ENCODE measurements around the gene ZNF763. TPM values are rescaled to one million over a fixed set of nuclear protein-coding genes. Genes with fewer than 3 reads are reported as not detected.
A peak's percentile ranks its signal among the peaks of the same experiment; 100 is the strongest.

ZNF763 gene
- polyA plus RNA-seq, 1 experiment, result 3.0 TPM

DNA sequence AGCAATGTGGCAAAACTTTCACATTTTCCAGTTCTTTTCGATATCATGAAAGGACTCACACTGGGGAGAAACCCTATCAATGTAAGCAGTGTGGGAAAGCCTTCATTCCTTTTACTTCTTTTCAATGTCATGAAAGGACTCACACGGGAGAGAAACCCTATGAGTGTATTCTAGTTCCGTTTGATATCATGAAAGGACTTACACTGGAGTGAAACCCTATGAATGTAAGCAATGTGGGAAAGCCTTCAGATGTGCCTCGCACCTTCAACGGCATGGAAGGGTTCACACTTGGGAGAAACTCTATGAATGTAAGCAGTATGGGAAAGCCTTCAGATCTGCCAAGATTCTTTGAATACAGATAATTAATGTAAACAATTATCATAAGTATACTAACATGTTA, 14.5 kb upstream of the ZNF763 start:
- ChIA-PET POLR2A (no interaction called here), CTCF (no interaction called here)
- DNase-seq (ENCODE audit: low read depth, low spot score), result no peak
- TF ChIP-seq, protein P1, sequence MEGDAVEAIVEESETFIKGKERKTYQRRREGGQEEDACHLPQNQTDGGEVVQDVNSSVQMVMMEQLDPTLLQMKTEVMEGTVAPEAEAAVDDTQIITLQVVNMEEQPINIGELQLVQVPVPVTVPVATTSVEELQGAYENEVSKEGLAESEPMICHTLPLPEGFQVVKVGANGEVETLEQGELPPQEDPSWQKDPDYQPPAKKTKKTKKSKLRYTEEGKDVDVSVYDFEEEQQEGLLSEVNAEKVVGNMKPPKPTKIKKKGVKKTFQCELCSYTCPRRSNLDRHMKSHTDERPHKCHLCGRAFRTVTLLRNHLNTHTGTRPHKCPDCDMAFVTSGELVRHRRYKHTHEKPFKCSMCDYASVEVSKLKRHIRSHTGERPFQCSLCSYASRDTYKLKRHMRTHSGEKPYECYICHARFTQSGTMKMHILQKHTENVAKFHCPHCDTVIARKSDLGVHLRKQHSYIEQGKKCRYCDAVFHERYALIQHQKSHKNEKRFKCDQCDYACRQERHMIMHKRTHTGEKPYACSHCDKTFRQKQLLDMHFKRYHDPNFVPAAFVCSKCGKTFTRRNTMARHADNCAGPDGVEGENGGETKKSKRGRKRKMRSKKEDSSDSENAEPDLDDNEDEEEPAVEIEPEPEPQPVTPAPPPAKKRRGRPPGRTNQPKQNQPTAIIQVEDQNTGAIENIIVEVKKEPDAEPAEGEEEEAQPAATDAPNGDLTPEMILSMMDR (IDR thresholded peaks at IDR 0.05; ENCODE audit: low read depth, low read length), result no peak
- Histone ChIP-seq H3K4me3 (ENCODE audit: low read depth, low read length) (no peak overlapping the region), H3K9me3 (ENCODE audit: control insufficient read depth, insufficient read depth, low read length) (peaks cover 68% of the 10 kb centered on the region), H3K27ac (ENCODE audit: low read depth, low read length) (no peak overlapping the region), H3K27me3 (ENCODE audit: control insufficient read depth, insufficient read depth, low read length) (no peaks in the 10 kb centered on the region)

GRCh38 chr19:11963566-11964355, 1.1 kb upstream of the ZNF763 start:
- CTCF ChIA-PET, result interaction anchor here (0.5 to 3.7 kb wide), 19 partner anchors 9 to 177 kb away, joined by 3 to 32 read pairs (median 4); partner anchors contain the start of genes ZNF20, ZNF491 and ZNF700
- H3K27me3 ChIP-seq (ENCODE audit: control insufficient read depth, insufficient read depth, low read length), result no peaks in the 10 kb centered on the region
- no peak overlapping the region for H3K27ac ChIP-seq (ENCODE audit: low read depth, low read length)
- TF ChIP-seq, protein P1 (IDR thresholded peaks at IDR 0.05; ENCODE audit: low read depth, low read length), result peak; percentile 74
- no peak for DNase-seq (ENCODE audit: low read depth, low spot score)
- POLR2A ChIA-PET, result interaction anchor here (0.6 to 1.0 kb wide), 2 partner anchors 25 to 207 kb away, joined by 3 to 6 read pairs; no protein-coding TSS in a partner anchor
- H3K9me3 ChIP-seq (ENCODE audit: control insufficient read depth, insufficient read depth, low read length), result peaks cover 5% of the 10 kb centered on the region; the same call in 1 of the 2 replicates
- H3K4me3 ChIP-seq (ENCODE audit: low read depth, low read length), result no peak overlapping the region

DNA sequence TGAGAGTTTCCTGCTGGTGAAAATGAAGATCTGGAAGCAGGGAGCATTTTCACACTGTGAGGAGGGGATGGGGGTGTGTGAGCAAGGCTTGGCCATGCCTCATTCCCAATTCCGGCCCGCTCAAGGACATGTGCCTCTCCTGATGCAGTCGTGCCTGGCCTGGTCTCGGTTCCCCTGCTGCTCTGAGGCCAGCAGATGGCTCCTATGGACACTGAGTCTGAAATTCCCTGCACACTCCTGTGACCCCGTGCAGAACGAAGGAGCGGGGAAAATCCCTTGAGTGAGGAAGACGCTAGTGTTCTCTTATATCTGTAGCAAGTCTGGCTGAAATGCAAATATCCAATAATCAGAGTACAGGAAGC, 363 bp upstream of the ZNF763 start:
- H3K9me3 ChIP-seq (ENCODE audit: control insufficient read depth, insufficient read depth, low read length), result peaks cover 2% of the 10 kb centered on the region; the same call in 1 of the 2 replicates
- TF ChIP-seq, protein P1 (IDR thresholded peaks at IDR 0.05; ENCODE audit: low read depth, low read length), result peak; percentile 21; the same call in 1 of the 2 replicates
- DNase-seq (ENCODE audit: low read depth, low spot score), result no peak
- ChIA-PET CTCF (interaction anchor here (0.5 to 3.7 kb wide), 14 partner anchors 10 to 176 kb away, joined by 3 to 32 read pairs (median 6); partner anchors contain the start of genes ZNF20, ZNF491 and ZNF700), POLR2A (interaction anchor here (1.0 kb wide), 2 partner anchors 23 to 24 kb away, joined by 3 to 6 read pairs; no protein-coding TSS in a partner anchor)
- peak overlapping the region; percentile 31 for H3K27ac ChIP-seq (ENCODE audit: low read depth, low read length)
- H3K4me3 ChIP-seq (ENCODE audit: low read depth, low read length), result peak overlapping the region; percentile 84
- no peaks in the 10 kb centered on the region for H3K27me3 ChIP-seq (ENCODE audit: control insufficient read depth, insufficient read depth, low read length)

DNA sequence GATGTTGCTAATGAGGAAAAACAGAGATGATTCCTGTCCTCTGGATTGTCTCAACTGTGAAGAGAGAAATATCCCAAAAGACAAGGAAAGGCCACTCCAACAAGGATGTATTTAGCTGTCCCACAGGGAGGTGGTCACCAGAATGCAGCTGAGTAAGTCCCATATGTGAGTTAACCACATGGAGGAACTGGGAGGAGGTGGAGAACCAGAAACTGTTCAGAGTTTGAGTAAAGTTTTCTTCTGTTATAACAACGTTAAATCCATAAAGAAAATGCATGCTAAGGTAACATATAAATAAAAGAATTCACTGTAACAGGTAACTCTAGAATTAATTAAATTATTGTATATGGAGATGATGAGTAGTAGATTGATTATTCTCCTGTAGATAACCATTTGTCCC, 5.3 kb downstream of the ZNF763 start:
- peaks cover 3% of the 10 kb centered on the region; the same call in 1 of the 2 replicates for H3K9me3 ChIP-seq (ENCODE audit: control insufficient read depth, insufficient read depth, low read length)
- DNase-seq (ENCODE audit: low read depth, low spot score), result no peak
- no peaks in the 10 kb centered on the region for H3K27me3 ChIP-seq (ENCODE audit: control insufficient read depth, insufficient read depth, low read length)
- ChIA-PET POLR2A (no interaction called here), CTCF (no interaction called here)
- no peak overlapping the region for H3K4me3 ChIP-seq (ENCODE audit: low read depth, low read length)
- H3K27ac ChIP-seq (ENCODE audit: low read depth, low read length), result no peak overlapping the region
- TF ChIP-seq, protein P1 (IDR thresholded peaks at IDR 0.05; ENCODE audit: low read depth, low read length), result no peak

DNA sequence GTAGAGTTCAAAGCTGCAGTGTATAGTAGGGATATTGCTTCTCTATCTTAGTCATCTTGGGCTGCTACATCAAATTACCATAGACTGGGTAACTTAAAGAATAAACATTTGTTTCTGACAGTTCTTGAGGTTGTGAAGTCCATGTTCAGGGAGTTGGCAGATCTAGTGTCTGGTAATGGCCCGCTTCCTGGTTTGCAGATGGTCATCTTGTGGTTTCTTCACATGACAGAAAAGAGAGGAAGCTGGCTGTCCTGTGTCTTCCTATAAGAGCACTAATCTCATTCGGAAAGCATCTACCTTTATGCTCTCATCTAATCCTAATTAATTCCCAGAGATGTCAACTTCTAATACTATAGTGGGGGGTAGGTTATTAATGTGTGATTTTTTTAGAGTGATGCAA, 6.2 kb downstream of the ZNF763 start:
- Histone ChIP-seq H3K27me3 (ENCODE audit: control insufficient read depth, insufficient read depth, low read length) (no peaks in the 10 kb centered on the region), H3K4me3 (ENCODE audit: low read depth, low read length) (no peak overlapping the region), H3K9me3 (ENCODE audit: control insufficient read depth, insufficient read depth, low read length) (peaks cover 10% of the 10 kb centered on the region), H3K27ac (ENCODE audit: low read depth, low read length) (no peak overlapping the region)
- TF ChIP-seq, protein P1 (IDR thresholded peaks at IDR 0.05; ENCODE audit: low read depth, low read length), result no peak
- ChIA-PET CTCF (no interaction called here), POLR2A (no interaction called here)
- no peak for DNase-seq (ENCODE audit: low read depth, low spot score)
